Myocyte (in vitro differentiated cells): Measurements from ENCODE around the gene DISC1. TPM values are rescaled to one million over a fixed set of nuclear protein-coding genes. Genes with fewer than 3 reads are reported as not detected.
A peak's percentile ranks its signal among the peaks of the same experiment; 100 is the strongest.
"Not testable (repeated sequence)": the region's sequence is repeated elsewhere in the genome, so short reads cannot be mapped to it uniquely, and the experiment has no call there.

Source experiments
- DNase-seq: peaks from one replicate; pipeline ENCODE4 v3.0.0-alpha.2; 2012; ENCODE audit warnings: low read depth
- total RNA-seq: library from RNA; depleted of rRNA; stranded (reverse); fragments of >200 nt; gene quantifications from 2 replicates; pipeline ENCODE4 v1.2.3, GENCODE V29; 2014

DISC1 gene
- total RNA-seq, 1 donor from 2014 or later: 3.6 TPM

- peak; percentile 6 for DNase-seq
Observed at GRCh38 chr1:231872461-231872910, 245.9 kb downstream of the DISC1 start.

GRCh38 chr1:231878737-231879136 lies 252.1 kb downstream of the DISC1 start:
- DNase-seq: no peak

- DNase-seq: no peak
Observed at GRCh38 chr1:231879296-231879695, 252.7 kb downstream of the DISC1 start.

- DNase-seq: no peak
Observed at GRCh38 chr1:231882333-231882732, 255.7 kb downstream of the DISC1 start.

- no peak for DNase-seq
Observed at GRCh38 chr1:231882790-231883189, 256.2 kb downstream of the DISC1 start.

- DNase-seq: no peak
Observed at GRCh38 chr1:231883382-231883781, 256.8 kb downstream of the DISC1 start.

- peak; percentile 75 for DNase-seq
Observed at GRCh38 chr1:231885209-231885854, 258.7 kb downstream of the DISC1 start.

- DNase-seq: no peak
Observed at GRCh38 chr1:231887166-231887565, 260.6 kb downstream of the DISC1 start.

- DNase-seq: no peak
Observed at GRCh38 chr1:231887866-231888265, 261.3 kb downstream of the DISC1 start.

- DNase-seq: no peak
Observed at GRCh38 chr1:231890791-231891190, 264.2 kb downstream of the DISC1 start.

GRCh38 chr1:231893400-231894102 lies 267.0 kb downstream of the DISC1 start:
- no peak for DNase-seq

GRCh38 chr1:231896806-231897205 lies 270.2 kb downstream of the DISC1 start:
- DNase-seq: no peak

- no peak for DNase-seq
Observed at GRCh38 chr1:231899046-231899445, 272.5 kb downstream of the DISC1 start.

- no peak for DNase-seq
Observed at GRCh38 chr1:231899713-231900435, 273.3 kb downstream of the DISC1 start.

- no peak for DNase-seq
Observed at GRCh38 chr1:231903586-231904081, 277.0 kb downstream of the DISC1 start.

GRCh38 chr1:231907310-231907709 lies 280.7 kb downstream of the DISC1 start:
- DNase-seq: not testable (repeated sequence)

GRCh38 chr1:231913493-231913892 lies 286.9 kb downstream of the DISC1 start:
- no peak for DNase-seq

- no peak for DNase-seq
Observed at GRCh38 chr1:231918239-231919015, 291.8 kb downstream of the DISC1 start.

GRCh38 chr1:231919239-231919885 lies 292.8 kb downstream of the DISC1 start:
- no peak for DNase-seq

- no peak for DNase-seq
Observed at GRCh38 chr1:231919886-231920285, 293.3 kb downstream of the DISC1 start.
